Measurements from ENCODE around the gene TNS3.
"Not testable (repeated sequence)": the region's sequence is repeated elsewhere in the genome, so short reads cannot be mapped to it uniquely, and the experiment has no call there.

Gene TNS3

GRCh38 chr7:47602272-47603004 lies 20.5 kb upstream of the TNS3 start:
- peak; percentile 69 for DNase-seq (ENCODE audit: low spot score)

GRCh38 chr7:47601881-47602249 lies 20.0 kb upstream of the TNS3 start:
- DNase-seq (ENCODE audit: low spot score): no peak

- no peak for DNase-seq (ENCODE audit: low spot score)
These were observed 19.4 kb upstream of the TNS3 start for GRCh38 chr7:47601119-47601880.

- DNase-seq (ENCODE audit: low spot score): no peak
These were observed 18.5 kb upstream of the TNS3 start for GRCh38 chr7:47600199-47601118.

GRCh38 chr7:47597379-47597778 lies 15.5 kb upstream of the TNS3 start:
- peak; percentile 54 for DNase-seq (ENCODE audit: low spot score)

GRCh38 chr7:47596502-47597202 lies 14.7 kb upstream of the TNS3 start:
- DNase-seq (ENCODE audit: low spot score): peak; percentile 72

- DNase-seq (ENCODE audit: low spot score): no peak
These were observed 12.5 kb upstream of the TNS3 start for GRCh38 chr7:47594406-47594805.

GRCh38 chr7:47591655-47592572 lies 10.0 kb upstream of the TNS3 start:
- DNase-seq (ENCODE audit: low spot score): no peak

GRCh38 chr7:47591089-47591654 lies 9.3 kb upstream of the TNS3 start:
- no peak for DNase-seq (ENCODE audit: low spot score)

- not testable (repeated sequence) for DNase-seq (ENCODE audit: low spot score)
These were observed 8.3 kb upstream of the TNS3 start for GRCh38 chr7:47590215-47590614.

GRCh38 chr7:47588704-47589225 lies 6.9 kb upstream of the TNS3 start:
- DNase-seq (ENCODE audit: low spot score): no peak

- no peak for DNase-seq (ENCODE audit: low spot score)
These were observed 6.1 kb upstream of the TNS3 start for GRCh38 chr7:47587976-47588375.

GRCh38 chr7:47587351-47587750 lies 5.4 kb upstream of the TNS3 start:
- no peak for DNase-seq (ENCODE audit: low spot score)

GRCh38 chr7:47586925-47587324 lies 5.0 kb upstream of the TNS3 start:
- DNase-seq (ENCODE audit: low spot score): peak; percentile 91

GRCh38 chr7:47586161-47586670 lies 4.3 kb upstream of the TNS3 start:
- not testable (repeated sequence) for DNase-seq (ENCODE audit: low spot score)

GRCh38 chr7:47584536-47584895 lies 2.6 kb upstream of the TNS3 start:
- no peak for DNase-seq (ENCODE audit: low spot score)

GRCh38 chr7:47583739-47584535 lies 2.0 kb upstream of the TNS3 start:
- DNase-seq (ENCODE audit: low spot score): no peak

GRCh38 chr7:47582764-47583738 lies 1.1 kb upstream of the TNS3 start:
- no peak for DNase-seq (ENCODE audit: low spot score)
